Hepatocyte (in vitro differentiated cells): ENCODE results near the gene GPR18. TPM values are rescaled to one million over a fixed set of nuclear protein-coding genes. Genes with fewer than 3 reads are reported as not detected.

Experiments used
- DNase-seq: peaks from one replicate; pipeline ENCODE4 v3.0.0-alpha.2; 2016; ENCODE audit warnings: low spot score
- H2AFZ ChIP-seq: fragments of 200-600 bp; sonication (generic); 2 replicates; pipeline ENCODE4 v1.6.0; 2016; ENCODE audit warnings: antibody characterized with exemption, mild to moderate bottlenecking
- H3K27ac ChIP-seq: fragments of 200-600 bp; sonication (generic); 2 replicates; pipeline ENCODE4 v1.5.1; 2016; ENCODE audit warnings: mild to moderate bottlenecking
- H3K27me3 ChIP-seq: fragments of 200-600 bp; sonication (generic); 2 replicates; pipeline ENCODE4 v1.6.1; 2016
- H3K36me3 ChIP-seq: fragments of 200-600 bp; sonication (generic); replicated peaks from 2 replicates; pipeline ENCODE4 v1.5.1; 2016; ENCODE audit warnings: low read depth; ENCODE audit not compliant: insufficient read depth
- H3K4me1 ChIP-seq: fragments of 200-600 bp; sonication (generic); 2 replicates; pipeline ENCODE4 v1.5.1; 2016; ENCODE audit warnings: mild to moderate bottlenecking, moderate library complexity; ENCODE audit not compliant: insufficient read depth
- H3K4me2 ChIP-seq: fragments of 200-600 bp; sonication (generic); 2 replicates; pipeline ENCODE4 v1.6.0; 2016
- H3K4me3 ChIP-seq: fragments of 200-600 bp; sonication (generic); 2 replicates; pipeline ENCODE4 v1.5.1; 2016; ENCODE audit warnings: mild to moderate bottlenecking
- H3K79me2 ChIP-seq: fragments of 200-600 bp; sonication (generic); 2 replicates; pipeline ENCODE4 v1.6.0; 2017; ENCODE audit warnings: mild to moderate bottlenecking
- H3K9me2 ChIP-seq: fragments of 200-600 bp; sonication (generic); replicated peaks from 2 replicates; pipeline ENCODE4 v1.6.0; 2017; ENCODE audit warnings: mild to moderate bottlenecking; ENCODE audit not compliant: insufficient read depth
- H3K9me3 ChIP-seq: fragments of 200-600 bp; sonication (generic); 2 replicates; pipeline ENCODE4 v1.5.1; 2016; ENCODE audit warnings: low read depth, mild to moderate bottlenecking
- H4K20me1 ChIP-seq: fragments of 200-600 bp; sonication (generic); 2 replicates; pipeline ENCODE4 v1.6.0; 2016; ENCODE audit warnings: mild to moderate bottlenecking; ENCODE audit not compliant: insufficient read depth, poor library complexity, severe bottlenecking
- EZH2 ChIP-seq: fragments of 200-600 bp; sonication (generic); IDR thresholded peaks from 2 replicates; pipeline ENCODE4 v1.6.1; 2016; ENCODE audit warnings: antibody characterized with exemption, mild to moderate bottlenecking, borderline replicate concordance
- EZH2phosphoT487 ChIP-seq: fragments of 200-600 bp; sonication (generic); IDR thresholded peaks from one replicate; pipeline ENCODE4 v1.6.1; 2018; ENCODE audit warnings: antibody characterized with exemption, mild to moderate bottlenecking, low read depth, moderate library complexity; ENCODE audit not compliant: unreplicated experiment, severe bottlenecking
- WGBS: methylation state at CpG from one replicate; pipeline ENCODE4 v1.1.6; 2016; ENCODE audit warnings: low lambda C conversion rate; ENCODE audit errors: missing lambda C conversion rate; 5-methylcytosine and 5-hydroxymethylcytosine counted together
- polyA plus RNA-seq: library from polyadenylated mRNA; unstranded; fragments of >200 nt; fragmentation: Nextera tagmentation; extraction: Ambion mirVana; gene quantifications from 2 replicates; pipeline ENCODE4 v1.2.1, GENCODE V29; 2016
- total RNA-seq: library from RNA; depleted of rRNA; stranded (reverse); fragments of >200 nt; gene quantifications from 2 replicates; pipeline ENCODE4 v1.2.3, GENCODE V29; 2014
- TF ChIP-seq, protein P1 (sequence below): fragments of 200-600 bp; sonication (generic); IDR thresholded peaks from 2 replicates; pipeline ENCODE4 v1.5.1; 2016; ENCODE audit warnings: antibody characterized with exemption, mild to moderate bottlenecking; ENCODE audit not compliant: poor library complexity

The GPR18 gene, protein sequence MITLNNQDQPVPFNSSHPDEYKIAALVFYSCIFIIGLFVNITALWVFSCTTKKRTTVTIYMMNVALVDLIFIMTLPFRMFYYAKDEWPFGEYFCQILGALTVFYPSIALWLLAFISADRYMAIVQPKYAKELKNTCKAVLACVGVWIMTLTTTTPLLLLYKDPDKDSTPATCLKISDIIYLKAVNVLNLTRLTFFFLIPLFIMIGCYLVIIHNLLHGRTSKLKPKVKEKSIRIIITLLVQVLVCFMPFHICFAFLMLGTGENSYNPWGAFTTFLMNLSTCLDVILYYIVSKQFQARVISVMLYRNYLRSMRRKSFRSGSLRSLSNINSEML
- not detected in 2 replicates for total RNA-seq
- polyA plus RNA-seq = 0.35 TPM in 1 of 2 replicates, not detected in the other

DNA sequence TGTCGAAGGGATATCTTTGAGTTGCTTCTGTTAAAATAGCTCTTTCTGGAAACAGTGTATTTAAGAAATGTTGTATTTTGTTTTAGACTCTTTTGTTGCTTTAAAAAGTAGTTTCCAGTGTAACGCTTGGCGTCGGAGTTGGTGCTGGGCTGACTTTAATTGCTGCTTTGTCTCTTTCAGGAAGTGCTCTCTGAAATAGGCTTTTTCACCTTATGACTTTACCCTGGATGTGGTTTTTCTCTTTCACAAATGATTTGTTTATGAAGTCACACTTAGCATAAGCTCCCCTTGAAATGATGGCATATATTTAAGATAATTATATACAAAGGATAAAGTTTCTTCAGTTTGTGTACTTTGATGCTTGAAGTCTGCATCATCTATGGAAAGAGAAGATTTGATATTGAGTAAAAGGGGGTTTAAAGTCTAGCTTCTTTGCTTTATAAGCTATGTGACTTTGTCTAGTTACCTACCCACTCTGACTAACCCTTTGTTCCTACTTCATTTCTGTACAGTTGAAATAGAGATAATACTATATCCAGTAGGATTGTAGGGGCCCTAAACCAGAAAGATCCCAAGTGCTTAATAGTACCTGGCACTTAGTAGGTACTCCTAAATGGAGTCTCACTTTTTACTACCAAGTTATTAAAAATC is at the start of gene GPR18:
TSS of gene GPR18 (minus strand) at position 170 of the 651 bp plus-strand sequence. CDS start 2,507 bp downstream, outside the sequence.
- Histone ChIP-seq H2AFZ (no peak within 1 kb of the TSS), H3K4me1 (no peaks in the 10 kb centered on the region), H3K9me3 (no peaks in the 10 kb centered on the region), H3K27me3 (no peaks in the 10 kb centered on the region), H3K9me2 (no peaks in the 10 kb centered on the region), H3K79me2 (peaks cover 3% of the 10 kb centered on the region), H3K4me2 (no peak within 1 kb of the TSS), H3K4me3 (no peak within 1 kb of the TSS), H4K20me1 (no peaks in the 10 kb centered on the region), H3K36me3 (no peaks in the 10 kb centered on the region), H3K27ac (no peak within 1 kb of the TSS)
- WGBS = 90% methylated on average over 4 of the region's 4 CpGs
- DNase-seq = no peak
- TF ChIP-seq, protein P1, sequence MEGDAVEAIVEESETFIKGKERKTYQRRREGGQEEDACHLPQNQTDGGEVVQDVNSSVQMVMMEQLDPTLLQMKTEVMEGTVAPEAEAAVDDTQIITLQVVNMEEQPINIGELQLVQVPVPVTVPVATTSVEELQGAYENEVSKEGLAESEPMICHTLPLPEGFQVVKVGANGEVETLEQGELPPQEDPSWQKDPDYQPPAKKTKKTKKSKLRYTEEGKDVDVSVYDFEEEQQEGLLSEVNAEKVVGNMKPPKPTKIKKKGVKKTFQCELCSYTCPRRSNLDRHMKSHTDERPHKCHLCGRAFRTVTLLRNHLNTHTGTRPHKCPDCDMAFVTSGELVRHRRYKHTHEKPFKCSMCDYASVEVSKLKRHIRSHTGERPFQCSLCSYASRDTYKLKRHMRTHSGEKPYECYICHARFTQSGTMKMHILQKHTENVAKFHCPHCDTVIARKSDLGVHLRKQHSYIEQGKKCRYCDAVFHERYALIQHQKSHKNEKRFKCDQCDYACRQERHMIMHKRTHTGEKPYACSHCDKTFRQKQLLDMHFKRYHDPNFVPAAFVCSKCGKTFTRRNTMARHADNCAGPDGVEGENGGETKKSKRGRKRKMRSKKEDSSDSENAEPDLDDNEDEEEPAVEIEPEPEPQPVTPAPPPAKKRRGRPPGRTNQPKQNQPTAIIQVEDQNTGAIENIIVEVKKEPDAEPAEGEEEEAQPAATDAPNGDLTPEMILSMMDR = no peak
- TF ChIP-seq EZH2 (no peak), EZH2phosphoT487 (no peak)

DNA sequence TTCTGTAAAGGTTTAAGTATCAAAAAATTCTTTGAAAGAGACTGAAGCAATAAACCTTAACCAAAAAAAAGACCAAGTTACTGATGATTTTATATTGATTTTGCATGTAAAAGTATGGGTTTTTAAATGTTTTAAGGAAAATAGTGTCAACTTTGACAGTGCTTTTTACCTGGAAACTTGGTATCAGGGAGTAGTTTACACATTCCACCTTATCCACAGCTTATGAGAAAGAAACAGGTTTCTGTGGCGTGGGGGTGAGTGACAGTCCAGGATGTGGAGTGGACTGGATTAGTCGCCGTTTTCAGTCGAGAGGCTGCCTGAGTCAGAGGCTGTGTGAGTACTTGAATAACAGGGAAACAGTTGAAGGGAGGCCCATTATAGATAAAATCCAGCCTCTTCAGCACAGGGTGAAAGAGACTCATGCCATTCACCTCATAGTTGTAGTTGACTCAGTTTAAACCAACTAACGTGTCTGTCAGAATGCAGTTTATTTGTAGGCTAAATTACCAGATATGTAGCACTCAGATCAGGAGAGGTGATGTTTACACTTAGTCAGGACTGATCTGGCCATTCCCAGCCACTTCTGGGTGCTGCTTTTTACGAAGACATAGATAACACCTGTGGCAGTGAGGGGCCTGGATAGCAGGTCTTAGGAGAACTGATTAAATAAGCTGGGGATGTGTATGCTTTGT is 49.6 kb upstream of the GPR18 start:
- no peaks in the 10 kb centered on the region for H4K20me1 ChIP-seq
- H3K27ac ChIP-seq = peak overlapping the region; percentile 68
- H3K4me2 ChIP-seq = peak overlapping the region; percentile 16
- peaks cover 7% of the 10 kb centered on the region for H3K79me2 ChIP-seq
- H3K9me3 ChIP-seq = no peaks in the 10 kb centered on the region
- peak; percentile 63 for DNase-seq
- H3K4me3 ChIP-seq = no peak overlapping the region
- H2AFZ ChIP-seq = no peak overlapping the region
- H3K9me2 ChIP-seq = no peaks in the 10 kb centered on the region
- TF ChIP-seq, protein P1 = no peak
- no peak for TF ChIP-seq EZH2
- TF ChIP-seq EZH2phosphoT487 = no peak
- 24% methylated on average over 6 of the region's 6 CpGs for WGBS
- no peaks in the 10 kb centered on the region for H3K36me3 ChIP-seq
- no peaks in the 10 kb centered on the region for H3K27me3 ChIP-seq
- H3K4me1 ChIP-seq = peaks cover 24% of the 10 kb centered on the region

DNA sequence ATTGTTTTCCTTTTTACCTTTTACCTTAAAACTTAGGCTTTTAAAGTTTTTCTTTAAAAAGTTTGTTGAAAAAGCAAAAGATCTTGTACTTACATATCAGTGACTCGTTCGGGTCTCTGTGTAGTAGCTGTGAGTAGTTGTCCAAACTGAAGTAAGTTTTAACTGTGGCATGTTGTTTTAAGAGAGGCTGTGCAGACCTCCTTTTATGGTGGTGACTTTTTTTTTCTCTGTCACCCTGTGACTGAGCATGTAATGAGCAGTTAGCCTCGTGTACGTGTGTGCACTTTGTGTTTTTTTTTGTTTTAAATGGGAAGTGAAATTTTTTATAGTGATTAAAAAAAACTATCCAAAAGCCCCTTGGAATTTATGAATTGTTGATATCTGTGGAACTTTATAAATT is 49.1 kb upstream of the GPR18 start, which contains the start of gene GPR183:
TSS of gene GPR183 (minus strand) at position 153 of the 400 bp plus-strand sequence. CDS start 11,254 bp downstream, outside the sequence.
- WGBS = 23% methylated on average over 4 of the region's 4 CpGs
- peak within 1 kb of the TSS; percentile 68 for H3K27ac ChIP-seq
- TF ChIP-seq EZH2phosphoT487 = no peak
- no peak for TF ChIP-seq EZH2
- TF ChIP-seq, protein P1 = no peak
- DNase-seq = no peak
- no peak within 1 kb of the TSS for H3K4me3 ChIP-seq
- peaks cover 7% of the 10 kb centered on the region for H3K79me2 ChIP-seq
- peaks cover 24% of the 10 kb centered on the region for H3K4me1 ChIP-seq
- H2AFZ ChIP-seq = no peak within 1 kb of the TSS
- H3K4me2 ChIP-seq = peak within 1 kb of the TSS; percentile 16
- H3K36me3 ChIP-seq = no peaks in the 10 kb centered on the region
- no peaks in the 10 kb centered on the region for H3K9me3 ChIP-seq
- no peaks in the 10 kb centered on the region for H3K27me3 ChIP-seq
- H3K9me2 ChIP-seq = no peaks in the 10 kb centered on the region
- H4K20me1 ChIP-seq = no peaks in the 10 kb centered on the region
